Kidney (tissue), 14 donors: ENCODE measurements around the gene SYF2. TPM values are rescaled to one million over a fixed set of nuclear protein-coding genes. Genes with fewer than 3 reads are reported as not detected.

Experiments used
- DNase-seq, 5 donors: peaks; one replicate each; pipeline ENCODE4 v3.0.0-alpha.2; 2013 to 2020
- FAIRE-seq: peaks from 2 replicates; lab custom pipeline; 2012; peaks lifted over from hg19 to GRCh38; lab: Jason Lieb, UNC
- H3K27ac ChIP-seq, 2 donors: one replicate each; pipeline ENCODE4 v1.7.0; 2013; ENCODE audit warnings: low read depth in 2 of 2, low read length in 2 of 2, inconsistent platforms in 1 of 2
- H3K27me3 ChIP-seq: one replicate; pipeline ENCODE4 v1.7.1; 2013; ENCODE audit warnings: low read length, inconsistent platforms; ENCODE audit not compliant: control insufficient read depth, insufficient read depth
- H3K36me3 ChIP-seq, 3 donors: one replicate each; pipeline versions ENCODE4 v1.7.0 to v1.7.1; 2013; ENCODE audit warnings: low read length in 3 of 3, control low read depth in 1 of 3, inconsistent platforms in 1 of 3; ENCODE audit not compliant: insufficient read depth in 3 of 3, control insufficient read depth in 2 of 3
- H3K4me1 ChIP-seq, 3 donors: one replicate each; pipeline versions ENCODE4 v1.7.0 to v1.7.1; 2013; ENCODE audit warnings: low read length in 3 of 3, inconsistent platforms in 1 of 3, low read depth in 1 of 3; ENCODE audit not compliant: control insufficient read depth in 2 of 3, insufficient read depth in 2 of 3
- H3K4me3 ChIP-seq, 3 donors: one replicate each; pipeline versions ENCODE4 v1.7.0 to v1.8.1; 2013; ENCODE audit warnings: low read length in 3 of 3, control low read depth in 1 of 3, inconsistent platforms in 1 of 3
- H3K9ac ChIP-seq, 3 donors: one replicate each; pipeline versions ENCODE4 v1.7.0 to v1.7.1; 2013; ENCODE audit warnings: low read length in 3 of 3, control low read depth in 1 of 3, inconsistent platforms in 1 of 3
- H3K9me3 ChIP-seq, 3 donors: one replicate each; pipeline versions ENCODE4 v1.7.0 to v1.7.1; 2013; ENCODE audit warnings: low read length in 3 of 3, control low read depth in 1 of 3, inconsistent platforms in 1 of 3; ENCODE audit not compliant: control insufficient read depth in 2 of 3, insufficient read depth in 1 of 3
- CTCF ChIP-seq: IDR thresholded peaks from 3 replicates; pipeline ENCODE4 v1.5.1; 2012; ENCODE audit warnings: mild to moderate bottlenecking, moderate library complexity, borderline replicate concordance; ENCODE audit not compliant: insufficient read depth; ENCODE audit errors: extremely low read depth
- intact Hi-C: fragments of 100-400 bp; cut with DNase I; formaldehyde crosslinking; loops from one replicate; pipeline ENCODE4 v1.11.1; 2022
- polyA plus RNA-seq: library from polyadenylated mRNA; stranded (reverse); fragments of 350-450 nt; fragmentation: Illumina TruSeq; extraction: RNeasy Lipid Tissue Mini Kit (QIAGEN cat#74804); gene quantifications from one replicate; pipeline ENCODE4 v1.2.3, GENCODE V29; 2014; ENCODE audit warnings: low read depth, low replicate concordance; ENCODE audit not compliant: insufficient read depth
- total RNA-seq: library from RNA; stranded (reverse); fragmentation: NEBNext Ultra II Directional; extraction: Animal tissue kit (Norgen Biotek cat#: 25700); gene quantifications from one replicate; pipeline ENCODE4 v1.2.1, GENCODE V29; 2021
- donor health status: control.
- donor health status: control.
- donor health status: control.
- donor health status: control.
- donor health status: control.
- donor health status: DM: yes; HTN: yes; CAD: no.
- donor health status: Normal renal cell carcinoma (clear cell type).

SYF2 gene
- total and polyA plus RNA-seq, 2 donors from 2014 or later = 53.8 to 91.5 TPM

- no peak for TF ChIP-seq CTCF
- no peak overlapping the region for H3K4me3 ChIP-seq
- peaks cover 0 to 2% (median 0%) of the 10 kb centered on the region in 3 donors for H3K4me1 ChIP-seq
- no peak for DNase-seq
- H3K36me3 ChIP-seq = no peaks in the 10 kb centered on the region
- H3K27ac ChIP-seq = no peak overlapping the region
- H3K9me3 ChIP-seq = no peaks in the 10 kb centered on the region
- H3K27me3 ChIP-seq = peaks cover 2% of the 10 kb centered on the region
- no peak overlapping the region for H3K9ac ChIP-seq
- no peak for FAIRE-seq
- intact Hi-C loops = no loop called here
Measured at GRCh38 chr1:25195835-25196234, 36.5 kb downstream of the SYF2 start.

- FAIRE-seq (no peak), DNase-seq (no peak)
- no peaks in the 10 kb centered on the region for H3K9me3 ChIP-seq
- intact Hi-C loops = no loop called here
- no peak overlapping the region for H3K4me3 ChIP-seq
- no peak overlapping the region for H3K27ac ChIP-seq
- peaks cover 2% of the 10 kb centered on the region for H3K27me3 ChIP-seq
- no peaks in the 10 kb centered on the region for H3K36me3 ChIP-seq
- no peak for TF ChIP-seq CTCF
- H3K4me1 ChIP-seq = peaks cover 0 to 2% (median 0%) of the 10 kb centered on the region in 3 donors
- no peak overlapping the region for H3K9ac ChIP-seq
Measured at GRCh38 chr1:25194572-25195020, 37.7 kb downstream of the SYF2 start.

GRCh38 chr1:25194054-25194453 lies 38.2 kb downstream of the SYF2 start:
- no peaks in the 10 kb centered on the region for H3K9me3 ChIP-seq
- no peak for DNase-seq
- intact Hi-C loops = no loop called here
- TF ChIP-seq CTCF = no peak
- peaks cover 2% of the 10 kb centered on the region for H3K27me3 ChIP-seq
- FAIRE-seq = no peak
- H3K36me3 ChIP-seq = no peaks in the 10 kb centered on the region
- no peak overlapping the region for H3K27ac ChIP-seq
- H3K4me3 ChIP-seq = no peak overlapping the region
- peaks cover 0 to 2% (median 0%) of the 10 kb centered on the region in 3 donors for H3K4me1 ChIP-seq
- no peak overlapping the region for H3K9ac ChIP-seq

GRCh38 chr1:25193229-25193628 lies 39.1 kb downstream of the SYF2 start:
- DNase-seq (peak in 1 of 5 donors; percentile 58), FAIRE-seq (no peak)
- Histone ChIP-seq H3K9ac (no peak overlapping the region), H3K27ac (no peak overlapping the region), H3K4me1 (peaks cover 0 to 2% (median 0%) of the 10 kb centered on the region in 3 donors), H3K9me3 (no peaks in the 10 kb centered on the region), H3K27me3 (peaks cover 2% of the 10 kb centered on the region), H3K4me3 (peak overlapping the region in 1 of 3 donors; percentile 41), H3K36me3 (no peaks in the 10 kb centered on the region)
- intact Hi-C loops = no loop called here
- no peak for TF ChIP-seq CTCF
